Fibroblast of lung (primary cell): ENCODE data around the gene RITA1.

Experiments
- CTCF ChIP-seq, 2 donors: IDR thresholded peaks in 1 of 2; conservative IDR thresholded peaks in 1 of 2; 1 replicate in 1 of 2; 2 replicates in 1 of 2; pipeline ENCODE4 v1.5.1; 2011 to 2012; ENCODE audit warnings: low read length in 2 of 2, control low read depth in 1 of 2, inconsistent platforms in 1 of 2, low read depth in 1 of 2, mild to moderate bottlenecking in 1 of 2
- EZH2 ChIP-seq: IDR thresholded peaks from 2 replicates; pipeline ENCODE4 v1.5.1; 2012; ENCODE audit warnings: low read length, control low read depth, mild to moderate bottlenecking; ENCODE audit errors: missing control alignments

- no peak for TF ChIP-seq CTCF (conservative IDR thresholded peaks at IDR 0.05 in 1 of 2, IDR thresholded peaks at IDR 0.05 in 1 of 2; ENCODE audit: low read depth in 1 of 2, low read length in 2 of 2)
- no peak for TF ChIP-seq EZH2
Observed at GRCh38 chr12:113142173-113142885, 43.2 kb upstream of the RITA1 start.
